ENCODE data around the gene ADCY9. TPM values are rescaled to one million over a fixed set of nuclear protein-coding genes. Genes with fewer than 3 reads are reported as not detected.

ADCY9 gene
- total and polyA plus RNA-seq, 2 donors from 2014 or later = 6.8 to 23.7 TPM

GRCh38 chr16:3938843-3939624, 177.2 kb downstream of the ADCY9 start:
- no peaks in the 10 kb centered on the region for H3K36me3 ChIP-seq (ENCODE audit: control insufficient read depth in 2 of 3, insufficient read depth in 3 of 3, low read length in 3 of 3)
- H3K27ac ChIP-seq (ENCODE audit: low read depth in 2 of 2, low read length in 2 of 2) = no peak overlapping the region
- intact Hi-C loops (cut with DNase I) = no loop called here
- FAIRE-seq (no peak), DNase-seq (peak in 4 of 5 donors; percentile 73 to 87 (median 82))
- no peaks in the 10 kb centered on the region for H3K9me3 ChIP-seq (ENCODE audit: control insufficient read depth in 2 of 3, insufficient read depth in 1 of 3, low read length in 3 of 3)
- TF ChIP-seq CTCF (IDR thresholded peaks at IDR 0.05; ENCODE audit: borderline replicate concordance, extremely low read depth, insufficient read depth) = peak; percentile 79
- H3K27me3 ChIP-seq (ENCODE audit: control insufficient read depth, insufficient read depth, low read length) = no peaks in the 10 kb centered on the region
- peaks cover 0 to 8% (median 0%) of the 10 kb centered on the region in 3 donors for H3K4me1 ChIP-seq (ENCODE audit: control insufficient read depth in 2 of 3, insufficient read depth in 2 of 3, low read depth in 1 of 3, low read length in 3 of 3)
- H3K9ac ChIP-seq (ENCODE audit: low read length in 3 of 3) = peak overlapping the region in 2 of 3 donors; percentile 24 to 73
- H3K4me3 ChIP-seq (ENCODE audit: low read length in 3 of 3) = peak overlapping the region; percentile 16 to 68 (median 54)

DNA sequence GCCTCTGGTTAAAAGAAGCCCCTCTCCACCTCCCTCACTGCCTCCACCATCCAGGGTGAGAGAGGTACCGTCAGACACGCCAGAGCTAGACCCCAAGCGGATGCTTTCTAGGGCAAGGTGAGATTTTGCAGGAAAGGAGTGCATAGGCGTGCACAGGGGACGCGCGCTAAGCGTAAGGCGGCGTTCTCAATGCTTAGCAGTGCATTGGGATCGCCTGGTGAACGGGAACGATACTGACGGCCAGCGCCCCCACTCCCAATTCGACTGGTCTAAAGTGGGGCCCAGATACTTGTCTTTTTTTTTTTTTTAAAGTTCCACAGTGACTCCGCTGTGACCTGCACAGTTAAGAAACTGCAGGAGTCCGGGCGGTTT, 177.8 kb downstream of the ADCY9 start:
- Histone ChIP-seq H3K9me3 (ENCODE audit: control insufficient read depth in 2 of 3, insufficient read depth in 1 of 3, low read length in 3 of 3) (no peaks in the 10 kb centered on the region), H3K4me3 (ENCODE audit: low read length in 3 of 3) (peak overlapping the region in 1 of 3 donors; percentile 68), H3K27ac (ENCODE audit: low read depth in 2 of 2, low read length in 2 of 2) (no peak overlapping the region), H3K9ac (ENCODE audit: low read length in 3 of 3) (no peak overlapping the region), H3K4me1 (ENCODE audit: control insufficient read depth in 2 of 3, insufficient read depth in 2 of 3, low read depth in 1 of 3, low read length in 3 of 3) (peaks cover 0 to 8% (median 0%) of the 10 kb centered on the region in 3 donors), H3K27me3 (ENCODE audit: control insufficient read depth, insufficient read depth, low read length) (no peaks in the 10 kb centered on the region), H3K36me3 (ENCODE audit: control insufficient read depth in 2 of 3, insufficient read depth in 3 of 3, low read length in 3 of 3) (no peaks in the 10 kb centered on the region)
- FAIRE-seq = no peak
- intact Hi-C loops (cut with DNase I) = no loop called here
- TF ChIP-seq CTCF (IDR thresholded peaks at IDR 0.05; ENCODE audit: borderline replicate concordance, extremely low read depth, insufficient read depth) = no peak
- no peak for DNase-seq

DNA sequence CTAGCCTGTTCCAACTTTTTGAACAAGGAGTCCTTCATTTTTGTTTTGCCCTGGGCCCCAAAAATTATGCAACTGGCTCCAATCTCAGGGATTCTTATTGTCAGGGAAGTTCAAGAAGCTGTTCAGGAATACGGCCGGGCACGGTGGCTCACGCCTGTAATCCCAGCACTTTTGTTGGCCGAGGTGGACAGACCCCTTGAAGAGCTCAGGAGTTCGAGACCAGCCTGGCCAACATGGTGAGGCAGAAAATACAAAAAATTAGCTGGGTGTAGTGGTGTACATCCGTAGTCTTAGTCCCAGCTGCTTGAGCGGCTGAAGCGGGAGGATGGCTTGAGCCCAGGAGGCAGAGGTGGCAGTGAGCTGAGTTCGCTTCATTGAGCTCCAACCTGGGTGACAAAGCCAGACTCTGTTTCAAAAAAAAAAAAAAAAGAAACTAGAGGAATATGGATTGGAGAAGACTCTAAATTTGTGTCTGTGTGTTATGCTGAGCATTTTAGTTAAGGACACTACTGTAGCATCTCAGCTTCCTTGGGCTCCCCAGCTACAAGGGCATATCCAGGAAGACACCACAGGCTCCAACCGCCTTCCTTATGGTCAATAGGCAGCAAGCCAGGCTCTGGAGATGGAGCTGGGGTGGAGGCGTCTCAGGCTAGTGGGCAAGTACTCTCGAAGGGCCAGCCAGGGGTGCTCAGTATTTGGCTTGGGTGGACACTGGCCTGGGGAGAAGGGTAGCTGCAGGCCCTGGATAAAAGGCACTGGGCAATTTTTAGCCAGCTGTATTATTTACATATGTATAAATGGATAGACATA, 179.0 kb downstream of the ADCY9 start:
- DNase-seq = no peak
- H3K27ac ChIP-seq (ENCODE audit: low read depth in 2 of 2, low read length in 2 of 2) = no peak overlapping the region
- intact Hi-C loops (cut with DNase I) = no loop called here

More for the DNA sequence above, 179.0 kb downstream of the ADCY9 start:
- H3K27me3 ChIP-seq (ENCODE audit: control insufficient read depth, insufficient read depth, low read length) = no peaks in the 10 kb centered on the region
- no peak overlapping the region for H3K4me3 ChIP-seq (ENCODE audit: low read length in 3 of 3)
- H3K9ac ChIP-seq (ENCODE audit: low read length in 3 of 3) = no peak overlapping the region
- no peak for FAIRE-seq
- no peak for TF ChIP-seq CTCF (IDR thresholded peaks at IDR 0.05; ENCODE audit: borderline replicate concordance, extremely low read depth, insufficient read depth)
- H3K36me3 ChIP-seq (ENCODE audit: control insufficient read depth in 2 of 3, insufficient read depth in 3 of 3, low read length in 3 of 3) = no peaks in the 10 kb centered on the region
- peaks cover 0 to 8% (median 0%) of the 10 kb centered on the region in 3 donors for H3K4me1 ChIP-seq (ENCODE audit: control insufficient read depth in 2 of 3, insufficient read depth in 2 of 3, low read depth in 1 of 3, low read length in 3 of 3)
- H3K9me3 ChIP-seq (ENCODE audit: control insufficient read depth in 2 of 3, insufficient read depth in 1 of 3, low read length in 3 of 3) = no peaks in the 10 kb centered on the region

Measured in kidney (tissue), 14 donors.